Measurements from ENCODE around the gene ZNF883. TPM values are rescaled to one million over a fixed set of nuclear protein-coding genes. Genes with fewer than 3 reads are reported as not detected.
"Not testable (repeated sequence)": the region's sequence is repeated elsewhere in the genome, so short reads cannot be mapped to it uniquely, and the experiment has no call there.

Gene ZNF883
- polyA plus RNA-seq (ENCODE audit: insufficient read length in 4 of 4): 10 to 100 TPM in 2 of 4 donors, 1 to 10 TPM in 2; 9.1 to 13.1 (median 10.0) TPM

- peak; percentile 55 to 67 (median 59) for DNase-seq (ENCODE audit: low read depth in 4 of 4, low spot score in 3 of 4)
Measured at GRCh38 chr9:113011911-113012381, at the start of gene ZNF883. Gene ZNF883, minus strand, starts transcription at chr9:113012192.

- DNase-seq (ENCODE audit: low read depth in 4 of 4, low spot score in 3 of 4): not testable (repeated sequence)
Measured at GRCh38 chr9:113061072-113061850, 49.3 kb upstream of the ZNF883 start.

GRCh38 chr9:113059581-113060284 is 47.7 kb upstream of the ZNF883 start:
- not testable (repeated sequence) for DNase-seq (ENCODE audit: low read depth in 4 of 4, low spot score in 3 of 4)

DNA sequence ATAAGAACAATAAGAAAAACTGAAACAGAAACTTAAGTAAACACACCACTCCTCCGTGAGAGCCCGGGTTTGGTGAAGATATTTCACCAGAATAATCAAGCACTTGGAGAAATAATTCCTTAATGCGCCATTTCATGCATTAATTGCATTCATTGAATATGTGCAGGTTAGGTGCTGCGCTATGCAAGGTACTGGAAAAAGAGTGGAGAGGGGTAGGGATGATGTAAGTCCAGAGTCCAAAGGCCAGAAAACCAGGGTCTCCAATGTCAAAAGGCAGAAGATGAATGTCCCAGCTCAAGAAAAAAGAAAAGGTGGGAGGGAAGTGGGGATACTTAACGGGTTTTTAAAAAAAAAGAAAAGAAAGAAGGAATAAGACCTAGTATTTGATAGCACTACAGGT is 45.2 kb upstream of the ZNF883 start:
- no peak for DNase-seq (ENCODE audit: low read depth in 4 of 4, low spot score in 3 of 4)

DNA sequence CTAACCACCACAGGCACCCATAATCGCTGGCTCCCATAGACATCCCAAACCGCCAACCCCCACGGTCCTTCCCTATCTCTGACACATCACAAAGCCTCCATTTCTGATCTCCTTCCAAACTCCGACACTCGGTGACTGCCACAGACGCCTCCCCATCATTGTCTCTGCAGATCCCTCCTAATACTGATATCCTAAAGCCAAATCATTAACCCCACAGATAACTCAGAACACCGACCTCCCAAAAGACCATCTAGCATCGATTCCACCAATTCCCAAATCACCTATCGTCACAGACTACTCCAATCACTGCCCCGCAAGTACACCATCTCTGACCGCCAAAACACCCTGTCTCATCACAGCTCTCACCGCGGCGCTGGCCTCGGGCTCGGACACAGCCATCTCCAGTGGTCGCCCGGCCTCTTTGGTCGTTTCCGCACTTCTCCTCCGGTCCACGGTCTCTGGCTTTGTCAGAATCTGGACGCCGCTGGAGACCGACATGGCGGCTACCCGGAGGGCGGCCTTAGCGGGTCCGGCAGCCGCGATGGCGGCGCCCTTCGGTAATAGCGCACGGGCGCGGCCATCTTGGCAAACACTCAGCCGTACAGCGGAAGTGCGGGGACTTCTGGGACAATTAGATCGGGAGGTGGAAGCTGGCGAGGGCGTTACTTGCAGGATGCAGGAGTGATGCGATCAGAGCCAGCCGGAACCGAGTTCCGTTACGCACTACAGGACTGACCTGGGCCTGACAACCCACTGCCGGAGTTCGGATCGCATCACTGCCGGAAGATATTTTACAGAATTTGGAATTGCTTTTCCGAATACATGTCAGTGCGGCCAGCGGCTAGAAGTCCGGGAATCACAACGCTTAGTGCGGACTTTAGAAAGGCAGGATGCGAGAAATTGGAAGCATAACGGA is 44.5 kb upstream of the ZNF883 start, which contains the start of gene ZFP37:
ZFP37 (minus strand) TSS at position 534 of the 916 bp plus-strand sequence; CDS start at position 498, 36 bp downstream.
- DNase-seq (ENCODE audit: low read depth in 4 of 4, low spot score in 3 of 4): peak; percentile 88 to 90 (median 90)

- DNase-seq (ENCODE audit: low read depth in 4 of 4, low spot score in 3 of 4): no peak
Measured at GRCh38 chr9:113042884-113043657, 31.1 kb upstream of the ZNF883 start.

DNA sequence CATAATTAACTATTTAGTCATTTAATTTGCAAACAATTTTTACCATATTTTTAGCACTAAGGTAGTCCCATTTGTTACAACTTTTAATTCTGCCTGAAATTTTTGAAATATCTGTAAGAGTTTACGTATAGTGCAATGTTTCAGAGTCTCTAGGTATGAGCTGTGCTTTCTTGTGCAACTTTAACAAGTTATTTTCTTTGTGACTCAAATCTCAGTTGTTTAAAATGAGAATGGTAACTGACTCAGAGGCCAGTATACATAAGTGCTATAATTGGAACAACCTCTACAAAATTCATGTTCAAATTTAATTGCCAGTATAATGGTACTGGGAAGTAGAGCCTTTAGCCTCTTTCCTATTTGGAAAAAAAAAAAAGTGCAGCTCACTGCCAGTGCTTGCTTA is 14.2 kb upstream of the ZNF883 start:
- DNase-seq (ENCODE audit: low read depth in 4 of 4, low spot score in 3 of 4): no peak

DNA sequence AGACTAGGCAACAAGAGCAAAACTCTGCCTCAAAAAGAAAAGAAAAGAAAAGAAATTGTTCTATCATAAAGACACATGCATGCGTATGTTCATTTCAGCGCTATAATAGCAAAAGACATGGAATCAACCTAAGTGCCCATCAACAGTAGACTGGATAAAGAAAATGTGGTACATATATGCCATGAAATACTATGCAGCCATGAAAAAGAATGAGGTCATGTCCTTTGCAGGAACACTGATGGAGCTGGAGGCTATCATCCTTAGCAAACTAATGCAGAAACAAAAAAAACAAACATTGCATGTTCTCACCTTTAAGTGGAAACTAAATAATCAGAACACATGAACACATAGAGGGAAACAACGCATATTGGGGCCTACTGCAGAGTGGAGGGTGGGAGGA is 6.3 kb upstream of the ZNF883 start:
- DNase-seq (ENCODE audit: low read depth in 4 of 4, low spot score in 3 of 4): no peak

GRCh38 chr9:113012492-113012891 is 500 bp upstream of the ZNF883 start:
- no peak for DNase-seq (ENCODE audit: low read depth in 4 of 4, low spot score in 3 of 4)

GRCh38 chr9:113005777-113006176 is 6.2 kb downstream of the ZNF883 start:
- DNase-seq (ENCODE audit: low read depth in 4 of 4, low spot score in 3 of 4): no peak

- DNase-seq (ENCODE audit: low read depth in 4 of 4, low spot score in 3 of 4): no peak
Measured at GRCh38 chr9:112997236-112997941, 14.6 kb downstream of the ZNF883 start.

- no peak for DNase-seq (ENCODE audit: low read depth in 4 of 4, low spot score in 3 of 4)
Measured at GRCh38 chr9:112971415-112971814, 40.6 kb downstream of the ZNF883 start.

DNA sequence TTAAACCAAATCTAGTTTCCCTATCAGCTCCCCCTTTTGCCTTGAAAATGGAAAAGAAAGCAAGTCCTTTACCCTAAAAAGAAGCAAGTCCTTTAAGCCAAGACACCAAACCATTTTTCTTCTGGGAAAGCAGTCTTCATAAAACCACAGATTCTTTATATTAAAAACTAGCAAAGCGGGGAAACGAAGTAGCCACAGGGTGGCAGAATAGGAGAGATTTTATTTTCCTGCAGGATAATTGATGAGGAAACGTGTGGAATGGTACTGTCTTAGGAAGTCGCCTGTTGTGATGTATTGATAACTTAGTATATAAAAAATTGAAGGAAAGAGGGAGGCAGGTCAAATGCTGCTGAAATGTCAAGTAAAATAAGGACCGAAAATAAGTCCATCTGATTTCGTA is 41.1 kb downstream of the ZNF883 start:
- no peak for DNase-seq (ENCODE audit: low read depth in 4 of 4, low spot score in 3 of 4)

GRCh38 chr9:112969730-112970129 is 42.3 kb downstream of the ZNF883 start:
- no peak for DNase-seq (ENCODE audit: low read depth in 4 of 4, low spot score in 3 of 4)

DNA sequence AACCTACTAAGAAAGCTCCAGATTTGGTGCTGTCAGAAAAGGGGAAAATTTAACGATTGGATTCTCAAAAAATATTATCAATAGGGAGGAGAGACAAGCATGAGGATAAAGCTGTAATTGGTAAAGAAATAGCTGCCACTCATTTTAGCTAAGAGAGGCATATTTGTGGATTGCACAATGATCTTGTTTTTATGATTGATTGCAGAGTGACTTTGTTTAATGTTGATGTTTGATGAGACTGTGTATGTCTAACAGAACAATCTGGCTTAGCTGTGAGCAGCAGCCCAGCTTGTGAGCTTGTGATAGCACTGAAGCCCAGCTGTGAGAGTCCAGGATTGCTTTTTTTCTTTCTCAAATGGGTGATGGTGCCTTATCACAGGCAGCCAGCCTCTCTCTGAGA is 56.4 kb downstream of the ZNF883 start:
- DNase-seq (ENCODE audit: low read depth in 4 of 4, low spot score in 3 of 4): no peak

DNA sequence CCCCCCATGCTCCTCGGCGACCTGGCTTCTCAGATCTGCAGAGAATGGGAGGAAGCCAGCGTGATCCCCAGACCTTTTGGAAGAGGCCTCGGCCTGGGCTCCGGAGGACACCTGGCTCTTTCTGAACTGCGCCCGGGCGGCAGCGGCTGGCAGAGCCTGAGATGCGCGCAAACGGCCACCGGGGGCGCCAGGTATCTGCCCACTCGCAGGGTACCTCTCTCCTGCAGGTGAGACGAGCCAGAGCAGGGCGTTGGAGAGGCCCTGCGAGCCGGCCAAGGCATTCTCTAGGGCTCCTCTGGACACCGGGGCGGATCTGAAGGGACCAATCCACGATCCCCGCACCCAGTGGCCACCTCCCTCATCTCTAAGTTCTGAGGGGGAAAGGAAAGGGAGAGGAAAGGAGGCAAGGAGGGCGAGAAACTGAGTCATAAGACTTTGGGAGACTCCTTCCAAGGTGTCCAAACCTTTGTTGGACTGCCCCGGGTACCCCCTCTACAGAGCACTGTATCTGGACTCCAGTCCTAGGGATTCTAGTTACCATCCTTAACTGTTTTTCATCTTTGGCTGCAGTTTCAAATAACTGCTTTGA is 66.3 kb downstream of the ZNF883 start:
- no peak for DNase-seq (ENCODE audit: low read depth in 4 of 4, low spot score in 3 of 4)

DNA sequence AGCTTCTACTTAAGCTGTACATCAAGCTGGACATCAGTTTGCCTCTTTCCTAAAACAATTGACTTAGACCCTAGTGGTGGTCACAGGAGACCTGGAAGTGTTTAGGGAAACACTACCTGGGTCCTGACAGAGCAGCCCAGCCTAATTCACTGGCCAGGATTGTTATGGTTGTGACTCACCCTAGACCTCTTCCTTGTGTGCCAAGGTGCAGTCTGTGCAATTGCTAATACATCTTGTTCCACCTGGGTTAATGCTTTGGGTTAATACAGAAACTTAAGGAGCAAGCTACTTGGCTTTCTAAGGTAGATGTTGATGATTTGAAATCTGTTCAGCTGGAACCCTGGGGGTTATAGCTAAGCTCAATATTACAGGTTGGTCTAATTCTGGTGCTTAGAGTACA is 72.6 kb downstream of the ZNF883 start:
- no peak for DNase-seq (ENCODE audit: low read depth in 4 of 4, low spot score in 3 of 4)

GRCh38 chr9:112933696-112934095 is 78.3 kb downstream of the ZNF883 start:
- no peak for DNase-seq (ENCODE audit: low read depth in 4 of 4, low spot score in 3 of 4)
